ENCODE measurements around the gene BORCS8. TPM values are rescaled to one million over a fixed set of nuclear protein-coding genes. Genes with fewer than 3 reads are reported as not detected.
A peak's percentile ranks its signal among the peaks of the same experiment; 100 is the strongest.

BORCS8 gene
- total RNA-seq, 1 donor from 2014 or later = 28.0 TPM

DNA sequence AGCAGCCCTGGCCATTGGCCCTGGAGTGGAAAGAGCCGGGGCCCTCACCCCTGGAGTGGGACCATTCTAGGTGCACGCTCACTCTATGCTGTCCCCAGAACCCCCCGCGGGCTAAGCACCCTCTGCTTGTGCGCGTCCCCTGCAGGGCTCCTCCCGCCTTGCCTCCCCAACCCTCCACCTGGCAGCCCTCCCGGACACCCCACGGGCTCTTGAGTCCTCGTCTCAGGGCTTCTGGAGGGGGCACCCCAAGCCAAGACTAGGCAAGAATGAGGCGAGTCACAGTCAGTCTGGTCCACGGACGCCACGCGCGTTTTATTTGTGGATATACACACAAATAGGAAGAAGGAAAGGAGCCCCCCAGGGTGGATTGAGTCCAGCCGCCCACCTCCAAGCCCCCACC is 46.7 kb downstream of the BORCS8 start:
- TF ChIP-seq, protein P1, sequence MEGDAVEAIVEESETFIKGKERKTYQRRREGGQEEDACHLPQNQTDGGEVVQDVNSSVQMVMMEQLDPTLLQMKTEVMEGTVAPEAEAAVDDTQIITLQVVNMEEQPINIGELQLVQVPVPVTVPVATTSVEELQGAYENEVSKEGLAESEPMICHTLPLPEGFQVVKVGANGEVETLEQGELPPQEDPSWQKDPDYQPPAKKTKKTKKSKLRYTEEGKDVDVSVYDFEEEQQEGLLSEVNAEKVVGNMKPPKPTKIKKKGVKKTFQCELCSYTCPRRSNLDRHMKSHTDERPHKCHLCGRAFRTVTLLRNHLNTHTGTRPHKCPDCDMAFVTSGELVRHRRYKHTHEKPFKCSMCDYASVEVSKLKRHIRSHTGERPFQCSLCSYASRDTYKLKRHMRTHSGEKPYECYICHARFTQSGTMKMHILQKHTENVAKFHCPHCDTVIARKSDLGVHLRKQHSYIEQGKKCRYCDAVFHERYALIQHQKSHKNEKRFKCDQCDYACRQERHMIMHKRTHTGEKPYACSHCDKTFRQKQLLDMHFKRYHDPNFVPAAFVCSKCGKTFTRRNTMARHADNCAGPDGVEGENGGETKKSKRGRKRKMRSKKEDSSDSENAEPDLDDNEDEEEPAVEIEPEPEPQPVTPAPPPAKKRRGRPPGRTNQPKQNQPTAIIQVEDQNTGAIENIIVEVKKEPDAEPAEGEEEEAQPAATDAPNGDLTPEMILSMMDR (conservative IDR thresholded peaks at IDR 0.05) = no peak
- H3K36me3 Mint-ChIP-seq (ENCODE audit: low read depth) = no peaks in the 10 kb centered on the region
- H3K27ac Mint-ChIP-seq (ENCODE audit: unreplicated experiment) = no peak overlapping the region
- H3K9me3 Mint-ChIP-seq = no peaks in the 10 kb centered on the region
- H3K4me1 Mint-ChIP-seq = no peaks in the 10 kb centered on the region
- H3K27me3 Mint-ChIP-seq (ENCODE audit: low read depth) = peaks cover 5% of the 10 kb centered on the region
- no peak for DNase-seq (ENCODE audit: low read depth, low spot score)
- H3K4me3 Mint-ChIP-seq = no peak overlapping the region

GRCh38 chr19:19142347-19142746 is 49.6 kb downstream of the BORCS8 start:
- H3K27ac Mint-ChIP-seq (ENCODE audit: unreplicated experiment) = no peak overlapping the region
- H3K4me3 Mint-ChIP-seq = no peak overlapping the region
- DNase-seq (ENCODE audit: low read depth, low spot score) = no peak
- TF ChIP-seq, protein P1 (conservative IDR thresholded peaks at IDR 0.05) = no peak
- peaks cover 3% of the 10 kb centered on the region for H3K9me3 Mint-ChIP-seq
- no peaks in the 10 kb centered on the region for H3K36me3 Mint-ChIP-seq (ENCODE audit: low read depth)
- peaks cover 5% of the 10 kb centered on the region for H3K27me3 Mint-ChIP-seq (ENCODE audit: low read depth)
- H3K4me1 Mint-ChIP-seq = peaks cover 15% of the 10 kb centered on the region

- H3K9me3 Mint-ChIP-seq = peaks cover 3% of the 10 kb centered on the region
- no peak overlapping the region for H3K27ac Mint-ChIP-seq (ENCODE audit: unreplicated experiment)
- TF ChIP-seq, protein P1 (conservative IDR thresholded peaks at IDR 0.05) = no peak
- H3K36me3 Mint-ChIP-seq (ENCODE audit: low read depth) = no peaks in the 10 kb centered on the region
- H3K4me3 Mint-ChIP-seq = peak overlapping the region; percentile 47
- no peak for DNase-seq (ENCODE audit: low read depth, low spot score)
- peaks cover 5% of the 10 kb centered on the region for H3K27me3 Mint-ChIP-seq (ENCODE audit: low read depth)
- peaks cover 21% of the 10 kb centered on the region for H3K4me1 Mint-ChIP-seq
Observed at GRCh38 chr19:19140476-19140875, 51.5 kb downstream of the BORCS8 start.

- no peak overlapping the region for H3K27ac Mint-ChIP-seq (ENCODE audit: unreplicated experiment)
Observed at GRCh38 chr19:19139876-19140229, 52.1 kb downstream of the BORCS8 start.

GRCh38 chr19:19138109-19138981 is 53.6 kb downstream of the BORCS8 start, which contains the start of gene TMEM161A:
Gene TMEM161A, minus strand, starts transcription at chr19:19138478. Its CDS starts 50 bp downstream, at chr19:19138428.
- peaks cover 5% of the 10 kb centered on the region for H3K27me3 Mint-ChIP-seq (ENCODE audit: low read depth)
- H3K4me3 Mint-ChIP-seq = peak within 1 kb of the TSS; percentile 98
- H3K4me1 Mint-ChIP-seq = peaks cover 21% of the 10 kb centered on the region
- TF ChIP-seq, protein P1 (conservative IDR thresholded peaks at IDR 0.05) = no peak
- peak; percentile 97 for DNase-seq (ENCODE audit: low read depth, low spot score)
- H3K36me3 Mint-ChIP-seq (ENCODE audit: low read depth) = no peaks in the 10 kb centered on the region
- H3K9me3 Mint-ChIP-seq = peaks cover 3% of the 10 kb centered on the region
- H3K27ac Mint-ChIP-seq (ENCODE audit: unreplicated experiment) = peak within 1 kb of the TSS; percentile 99

More at GRCh38 chr19:19139876-19140229, 52.1 kb downstream of the BORCS8 start:
- TF ChIP-seq, protein P1 (conservative IDR thresholded peaks at IDR 0.05) = peak; percentile 9
- H3K27me3 Mint-ChIP-seq (ENCODE audit: low read depth) = peaks cover 5% of the 10 kb centered on the region
- no peak for DNase-seq (ENCODE audit: low read depth, low spot score)
- peaks cover 3% of the 10 kb centered on the region for H3K9me3 Mint-ChIP-seq
- peak overlapping the region; percentile 35 for H3K4me3 Mint-ChIP-seq
- no peaks in the 10 kb centered on the region for H3K36me3 Mint-ChIP-seq (ENCODE audit: low read depth)
- peaks cover 21% of the 10 kb centered on the region for H3K4me1 Mint-ChIP-seq
